HG03095 (cell line): Measurements from ENCODE around the gene TRUB2.
"Not testable (repeated sequence)": the region's sequence is repeated elsewhere in the genome, so short reads cannot be mapped to it uniquely, and the experiment has no call there.

Source experiments
- ATAC-seq: cut with Tn5 transposase; IDR thresholded peaks from one replicate; pipeline ENCODE4 v1.9.1; 2021; ENCODE audit warnings: moderate library complexity; ENCODE audit not compliant: unreplicated experiment

Gene TRUB2

GRCh38 chr9:128341435-128341849 is 19.2 kb upstream of the TRUB2 start:
- ATAC-seq, result no peak

GRCh38 chr9:128340691-128341434 is 18.6 kb upstream of the TRUB2 start:
- ATAC-seq, result peak; percentile 6

GRCh38 chr9:128339761-128340690 is 17.8 kb upstream of the TRUB2 start, which contains the start of gene SLC27A4:
Gene SLC27A4 (plus strand): TSS chr9:128340527. CDS start chr9:128343133, 2,606 bp downstream.
- ATAC-seq, result peak; percentile 77

- not testable (repeated sequence) for ATAC-seq
Measured at GRCh38 chr9:128338852-128339614, 16.8 kb upstream of the TRUB2 start.

- no peak for ATAC-seq
Measured at GRCh38 chr9:128337936-128338335, 15.7 kb upstream of the TRUB2 start.

- no peak for ATAC-seq
Measured at GRCh38 chr9:128335914-128336313, 13.7 kb upstream of the TRUB2 start.

GRCh38 chr9:128335161-128335560 is 12.9 kb upstream of the TRUB2 start:
- no peak for ATAC-seq

GRCh38 chr9:128333451-128333869 is 11.2 kb upstream of the TRUB2 start:
- no peak for ATAC-seq

- no peak for ATAC-seq
Measured at GRCh38 chr9:128325629-128326028, 3.4 kb upstream of the TRUB2 start.

GRCh38 chr9:128324401-128324800 is 2.2 kb upstream of the TRUB2 start:
- ATAC-seq, result no peak

GRCh38 chr9:128323791-128324190 is 1.5 kb upstream of the TRUB2 start:
- ATAC-seq, result no peak

- ATAC-seq, result no peak
Measured at GRCh38 chr9:128323212-128323730, 1.0 kb upstream of the TRUB2 start.

GRCh38 chr9:128321879-128322403 is 306 bp downstream of the TRUB2 start:
- no peak for ATAC-seq

- ATAC-seq, result no peak
Measured at GRCh38 chr9:128321343-128321742, 904 bp downstream of the TRUB2 start.

GRCh38 chr9:128317629-128318028 is 4.6 kb downstream of the TRUB2 start:
- no peak for ATAC-seq

GRCh38 chr9:128316421-128316820 is 5.8 kb downstream of the TRUB2 start:
- no peak for ATAC-seq

- ATAC-seq, result no peak
Measured at GRCh38 chr9:128314697-128315096, 7.5 kb downstream of the TRUB2 start.

GRCh38 chr9:128310461-128310860 is 11.8 kb downstream of the TRUB2 start:
- no peak for ATAC-seq

GRCh38 chr9:128309551-128309950 is 12.7 kb downstream of the TRUB2 start:
- ATAC-seq, result no peak

- no peak for ATAC-seq
Measured at GRCh38 chr9:128304971-128305288, 17.3 kb downstream of the TRUB2 start.
